Measurements from ENCODE around the gene COLEC12. TPM values are rescaled to one million over a fixed set of nuclear protein-coding genes. Genes with fewer than 3 reads are reported as not detected.

Gene COLEC12
- polyA plus RNA-seq, 3 donors: 0.21 to 0.47 (median 0.35) TPM

DNA sequence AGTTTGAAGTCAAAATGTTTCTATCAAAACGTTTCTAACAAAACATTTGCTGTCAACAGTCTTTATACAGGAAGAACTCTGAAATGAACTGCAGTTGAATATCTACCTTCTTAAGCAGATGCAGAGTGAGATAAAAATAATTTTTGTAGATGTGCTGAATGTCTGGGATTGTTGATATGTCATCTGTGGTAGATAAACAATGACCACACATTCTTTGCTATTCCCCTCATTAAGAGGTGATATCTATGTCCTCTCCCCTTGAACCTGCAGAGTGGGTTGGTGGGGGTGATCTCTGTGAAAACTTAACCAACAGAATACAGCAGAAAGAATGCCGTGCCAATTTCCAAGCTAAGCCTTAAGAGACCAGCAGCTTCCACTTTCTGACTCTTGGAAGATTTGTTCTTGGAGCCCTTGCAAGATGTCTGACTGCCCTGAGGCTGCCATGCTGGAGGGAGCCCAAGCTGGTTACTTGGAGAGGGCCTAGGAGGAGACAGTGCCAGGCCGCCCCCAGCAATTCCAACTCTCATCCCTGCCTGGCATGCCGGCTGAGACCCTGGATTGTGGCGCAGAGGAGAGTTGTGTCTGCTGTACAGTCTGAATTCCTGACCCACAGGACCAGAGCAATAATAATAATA is 80.8 kb downstream of the COLEC12 start:
- no peak overlapping the region for H3K4me3 ChIP-seq (replicated peaks in 1 of 3; ENCODE audit: low read depth in 2 of 3, low read length in 3 of 3)
- H3K9ac ChIP-seq (ENCODE audit: insufficient read depth, low read length, poor library complexity, severe bottlenecking): no peak overlapping the region
- H3K36me3 ChIP-seq (replicated peaks in 1 of 2; ENCODE audit: control insufficient read depth in 1 of 2, insufficient read depth in 2 of 2, low read length in 2 of 2): no peaks in the 10 kb centered on the region
- Mint-ChIP-seq H3K27ac (no peak overlapping the region), H3K27me3 (ENCODE audit: low read depth in 3 of 3) (peaks cover 0 to 2% (median 1%) of the 10 kb centered on the region in 3 donors), H3K9me3 (no peaks in the 10 kb centered on the region), H3K4me3 (no peak overlapping the region), H3K4me1 (peaks cover 18% of the 10 kb centered on the region), H3K36me3 (no peaks in the 10 kb centered on the region)
- no peak for DNase-seq
- no peaks in the 10 kb centered on the region for H4K20me1 ChIP-seq (ENCODE audit: insufficient read depth, low read length)
- H3K4me2 ChIP-seq (replicated peaks; ENCODE audit: extremely low read depth, low read length, poor library complexity, severe bottlenecking): no peak overlapping the region
- H3K4me1 ChIP-seq (ENCODE audit: control insufficient read depth in 1 of 2, insufficient read depth in 2 of 2, low read length in 2 of 2): peaks cover 15 to 18% of the 10 kb centered on the region in 2 donors
- no peaks in the 10 kb centered on the region for H3K9me3 ChIP-seq (replicated peaks in 1 of 2; ENCODE audit: control insufficient read depth in 1 of 2, insufficient read depth in 1 of 2, low read length in 2 of 2)
- 100% methylated on average over 1 of the region's 5 CpGs for WGBS (ENCODE audit: insufficient coverage)
- H3K27ac ChIP-seq (ENCODE audit: low read depth in 1 of 2, low read length in 2 of 2): no peak overlapping the region
- no peaks in the 10 kb centered on the region for H3K79me2 ChIP-seq (ENCODE audit: insufficient read depth, low read length)
- intact Hi-C loops (cut with micrococcal nuclease): no loop called here
- no peaks in the 10 kb centered on the region for H3K27me3 ChIP-seq (ENCODE audit: control insufficient read depth in 2 of 2, insufficient read depth in 2 of 2, low read length in 2 of 2)
- H2AFZ ChIP-seq (ENCODE audit: insufficient read depth, low read depth, low read length, poor library complexity, severe bottlenecking): no peak overlapping the region
- TF ChIP-seq, protein P1, sequence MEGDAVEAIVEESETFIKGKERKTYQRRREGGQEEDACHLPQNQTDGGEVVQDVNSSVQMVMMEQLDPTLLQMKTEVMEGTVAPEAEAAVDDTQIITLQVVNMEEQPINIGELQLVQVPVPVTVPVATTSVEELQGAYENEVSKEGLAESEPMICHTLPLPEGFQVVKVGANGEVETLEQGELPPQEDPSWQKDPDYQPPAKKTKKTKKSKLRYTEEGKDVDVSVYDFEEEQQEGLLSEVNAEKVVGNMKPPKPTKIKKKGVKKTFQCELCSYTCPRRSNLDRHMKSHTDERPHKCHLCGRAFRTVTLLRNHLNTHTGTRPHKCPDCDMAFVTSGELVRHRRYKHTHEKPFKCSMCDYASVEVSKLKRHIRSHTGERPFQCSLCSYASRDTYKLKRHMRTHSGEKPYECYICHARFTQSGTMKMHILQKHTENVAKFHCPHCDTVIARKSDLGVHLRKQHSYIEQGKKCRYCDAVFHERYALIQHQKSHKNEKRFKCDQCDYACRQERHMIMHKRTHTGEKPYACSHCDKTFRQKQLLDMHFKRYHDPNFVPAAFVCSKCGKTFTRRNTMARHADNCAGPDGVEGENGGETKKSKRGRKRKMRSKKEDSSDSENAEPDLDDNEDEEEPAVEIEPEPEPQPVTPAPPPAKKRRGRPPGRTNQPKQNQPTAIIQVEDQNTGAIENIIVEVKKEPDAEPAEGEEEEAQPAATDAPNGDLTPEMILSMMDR (IDR thresholded peaks at IDR 0.05): no peak

DNA sequence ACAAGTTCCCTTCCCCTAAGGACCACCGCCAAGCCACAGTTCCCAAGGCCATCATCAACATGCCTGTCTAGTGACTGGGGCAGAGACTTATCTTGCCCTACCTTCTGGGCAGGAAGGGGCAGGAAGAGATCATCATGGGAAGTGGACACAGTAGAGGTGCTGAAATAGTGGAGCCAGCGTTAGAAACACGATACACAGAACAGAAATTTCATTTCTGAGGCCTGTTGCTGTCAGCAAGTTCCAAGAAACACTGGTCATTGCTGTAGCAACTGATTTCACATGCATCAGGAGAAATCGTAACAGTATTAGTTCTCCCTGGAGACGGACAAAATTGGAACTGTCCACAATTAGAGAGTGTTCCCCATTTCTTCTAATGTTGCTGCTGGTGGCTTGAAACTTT is 83.0 kb downstream of the COLEC12 start:
- Mint-ChIP-seq H3K36me3 (no peaks in the 10 kb centered on the region), H3K27me3 (ENCODE audit: low read depth in 3 of 3) (peaks cover 0 to 2% (median 0%) of the 10 kb centered on the region in 3 donors), H3K4me3 (no peak overlapping the region), H3K9me3 (no peaks in the 10 kb centered on the region), H3K27ac (peak overlapping the region in 1 of 7 donors; percentile 45), H3K4me1 (peaks cover 33% of the 10 kb centered on the region)
- H3K9ac ChIP-seq (ENCODE audit: insufficient read depth, low read length, poor library complexity, severe bottlenecking): no peak overlapping the region
- no peak for DNase-seq
- H3K4me1 ChIP-seq (ENCODE audit: control insufficient read depth in 1 of 2, insufficient read depth in 2 of 2, low read length in 2 of 2): peaks cover 22 to 34% of the 10 kb centered on the region in 2 donors
- H3K36me3 ChIP-seq (replicated peaks in 1 of 2; ENCODE audit: control insufficient read depth in 1 of 2, insufficient read depth in 2 of 2, low read length in 2 of 2): no peaks in the 10 kb centered on the region
- no peak overlapping the region for H3K4me3 ChIP-seq (replicated peaks in 1 of 3; ENCODE audit: low read depth in 2 of 3, low read length in 3 of 3)
- H2AFZ ChIP-seq (ENCODE audit: insufficient read depth, low read depth, low read length, poor library complexity, severe bottlenecking): no peak overlapping the region
- H4K20me1 ChIP-seq (ENCODE audit: insufficient read depth, low read length): no peaks in the 10 kb centered on the region
- H3K4me2 ChIP-seq (replicated peaks; ENCODE audit: extremely low read depth, low read length, poor library complexity, severe bottlenecking): no peak overlapping the region
- H3K27ac ChIP-seq (ENCODE audit: low read depth in 1 of 2, low read length in 2 of 2): no peak overlapping the region
- TF ChIP-seq, protein P1 (IDR thresholded peaks at IDR 0.05): no peak
- no peaks in the 10 kb centered on the region for H3K27me3 ChIP-seq (ENCODE audit: control insufficient read depth in 2 of 2, insufficient read depth in 2 of 2, low read length in 2 of 2)
- H3K9me3 ChIP-seq (replicated peaks in 1 of 2; ENCODE audit: control insufficient read depth in 1 of 2, insufficient read depth in 1 of 2, low read length in 2 of 2): no peaks in the 10 kb centered on the region
- 84% methylated on average over 4 of the region's 5 CpGs for WGBS (ENCODE audit: insufficient coverage)
- no peaks in the 10 kb centered on the region for H3K79me2 ChIP-seq (ENCODE audit: insufficient read depth, low read length)
- intact Hi-C loops (cut with micrococcal nuclease): no loop called here

Measured in CD14-positive monocyte (primary cell).